Stimulated activated CD4-positive, alpha-beta T cell treated with anti-CD3 and anti-CD28 coated beads, Interleukin-4, amount 100 ng/mL, for 24 hours (primary cell): Measurements from ENCODE around the gene PELI3.
A peak's percentile ranks its signal among the peaks of the same experiment; 100 is the strongest.
"Not testable (repeated sequence)": the region's sequence is repeated elsewhere in the genome, so short reads cannot be mapped to it uniquely, and the experiment has no call there.

Experiments used
- DNase-seq: peaks from one replicate; pipeline ENCODE4 v3.0.0-alpha.2; 2020

The PELI3 gene, protein sequence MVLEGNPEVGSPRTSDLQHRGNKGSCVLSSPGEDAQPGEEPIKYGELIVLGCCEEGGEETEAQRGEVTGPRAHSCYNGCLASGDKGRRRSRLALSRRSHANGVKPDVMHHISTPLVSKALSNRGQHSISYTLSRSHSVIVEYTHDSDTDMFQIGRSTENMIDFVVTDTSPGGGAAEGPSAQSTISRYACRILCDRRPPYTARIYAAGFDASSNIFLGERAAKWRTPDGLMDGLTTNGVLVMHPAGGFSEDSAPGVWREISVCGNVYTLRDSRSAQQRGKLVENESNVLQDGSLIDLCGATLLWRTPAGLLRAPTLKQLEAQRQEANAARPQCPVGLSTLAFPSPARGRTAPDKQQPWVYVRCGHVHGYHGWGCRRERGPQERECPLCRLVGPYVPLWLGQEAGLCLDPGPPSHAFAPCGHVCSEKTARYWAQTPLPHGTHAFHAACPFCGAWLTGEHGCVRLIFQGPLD

DNA sequence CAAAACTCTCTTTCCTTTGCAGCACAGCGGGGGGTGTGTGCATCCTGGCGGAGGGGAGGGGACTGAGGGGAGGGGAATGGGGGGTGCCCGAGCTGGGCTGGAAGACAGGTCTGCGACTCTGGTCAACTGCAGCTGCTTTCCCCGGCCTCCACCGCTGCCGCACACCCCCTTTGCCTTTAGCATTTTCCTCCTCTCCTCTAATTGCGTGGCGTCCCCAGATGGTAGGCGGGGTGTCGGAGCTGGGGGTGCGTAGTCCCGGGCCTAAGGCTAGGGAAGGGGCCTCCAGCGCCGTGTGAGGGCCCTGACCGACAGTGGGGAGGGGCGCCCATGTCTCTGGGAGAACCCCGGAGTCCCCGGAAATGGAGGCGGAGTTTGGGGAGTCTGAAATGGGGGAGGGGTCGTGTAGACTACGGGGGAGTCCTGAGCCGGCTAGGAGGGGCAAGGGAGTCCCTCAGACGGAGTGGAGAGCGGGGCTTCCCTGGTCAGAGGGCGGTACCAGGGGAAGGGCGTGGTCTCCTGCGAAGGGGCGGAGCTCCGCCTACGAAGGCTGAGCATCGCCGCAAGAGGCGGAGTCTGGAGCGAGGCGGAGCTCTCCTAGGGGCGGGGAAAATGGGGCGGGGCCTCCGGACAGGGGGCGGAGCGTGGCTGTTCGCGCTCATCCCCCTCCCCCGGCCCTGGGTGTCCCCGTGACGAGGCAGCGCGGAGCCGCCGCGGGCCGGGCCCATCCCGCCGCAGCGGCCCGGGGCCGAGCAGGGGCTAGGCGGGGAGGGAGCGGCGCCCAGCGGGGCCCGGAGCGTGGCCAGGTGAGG, at the start of gene PELI3:
Gene PELI3 (plus strand): TSS at position 681 of the 809 bp plus-strand sequence. CDS start 1,224 bp downstream, outside the sequence.
- DNase-seq = peak; percentile 91

DNA sequence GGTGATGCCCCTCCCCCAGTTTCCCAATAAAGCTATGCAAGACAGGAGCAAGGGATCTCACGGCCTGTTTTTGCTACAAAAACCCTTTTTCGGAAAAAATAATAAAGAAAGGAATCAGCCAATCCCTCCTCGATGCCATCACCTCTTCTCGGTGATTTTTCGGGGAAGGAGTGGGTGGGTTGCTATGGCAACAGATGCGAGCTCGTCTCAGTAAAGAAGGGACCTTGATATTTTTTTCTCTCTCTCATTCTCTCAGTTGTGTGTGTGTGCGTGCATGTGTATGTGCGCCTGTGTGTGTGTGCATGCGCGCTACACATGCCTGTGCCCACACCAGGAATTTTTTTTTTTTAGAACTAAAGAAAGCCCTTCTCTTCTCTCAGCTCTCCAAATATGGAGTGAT, 49.7 kb upstream of the PELI3 start:
- DNase-seq = peak; percentile 47

- peak; percentile 77 for DNase-seq
These were observed 48.3 kb upstream of the PELI3 start for GRCh38 chr11:66418168-66418985.

DNA sequence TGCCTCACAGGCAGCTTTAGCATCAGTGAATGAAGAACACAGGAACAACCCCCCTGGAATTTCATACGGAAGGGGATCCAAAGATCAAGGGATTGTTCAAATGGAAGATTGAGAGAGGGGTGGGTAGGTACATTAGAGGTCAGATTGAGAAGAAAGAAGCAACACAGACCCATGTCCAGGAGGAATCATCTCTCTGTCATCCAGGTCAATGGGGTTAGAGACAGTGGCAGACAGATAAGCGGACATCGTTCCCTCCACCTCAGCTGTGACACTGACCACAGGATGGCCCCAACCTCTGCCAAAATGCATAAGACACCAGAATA, 47.8 kb upstream of the PELI3 start:
- DNase-seq = no peak

DNA sequence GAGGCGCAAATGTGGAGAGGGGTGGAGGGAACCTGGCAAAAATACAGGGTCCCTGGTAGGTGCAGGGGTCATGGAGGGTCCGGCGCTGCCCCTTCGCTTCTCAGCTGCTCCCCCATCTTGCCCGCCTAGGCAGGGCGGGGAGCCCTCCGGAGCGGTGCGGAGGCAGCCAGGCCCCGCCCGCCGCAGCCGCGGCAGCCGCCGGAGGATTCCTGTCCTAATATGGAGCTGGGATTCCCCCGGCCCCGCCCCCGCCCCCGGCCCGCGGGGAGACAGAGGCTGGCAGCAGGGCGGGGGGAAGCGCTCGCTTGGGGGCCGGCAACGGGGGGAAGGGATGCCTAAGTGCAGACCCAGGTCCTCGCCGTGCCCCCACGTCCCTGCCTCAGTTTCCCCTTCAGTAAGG, 46.9 kb upstream of the PELI3 start:
- no peak for DNase-seq

DNA sequence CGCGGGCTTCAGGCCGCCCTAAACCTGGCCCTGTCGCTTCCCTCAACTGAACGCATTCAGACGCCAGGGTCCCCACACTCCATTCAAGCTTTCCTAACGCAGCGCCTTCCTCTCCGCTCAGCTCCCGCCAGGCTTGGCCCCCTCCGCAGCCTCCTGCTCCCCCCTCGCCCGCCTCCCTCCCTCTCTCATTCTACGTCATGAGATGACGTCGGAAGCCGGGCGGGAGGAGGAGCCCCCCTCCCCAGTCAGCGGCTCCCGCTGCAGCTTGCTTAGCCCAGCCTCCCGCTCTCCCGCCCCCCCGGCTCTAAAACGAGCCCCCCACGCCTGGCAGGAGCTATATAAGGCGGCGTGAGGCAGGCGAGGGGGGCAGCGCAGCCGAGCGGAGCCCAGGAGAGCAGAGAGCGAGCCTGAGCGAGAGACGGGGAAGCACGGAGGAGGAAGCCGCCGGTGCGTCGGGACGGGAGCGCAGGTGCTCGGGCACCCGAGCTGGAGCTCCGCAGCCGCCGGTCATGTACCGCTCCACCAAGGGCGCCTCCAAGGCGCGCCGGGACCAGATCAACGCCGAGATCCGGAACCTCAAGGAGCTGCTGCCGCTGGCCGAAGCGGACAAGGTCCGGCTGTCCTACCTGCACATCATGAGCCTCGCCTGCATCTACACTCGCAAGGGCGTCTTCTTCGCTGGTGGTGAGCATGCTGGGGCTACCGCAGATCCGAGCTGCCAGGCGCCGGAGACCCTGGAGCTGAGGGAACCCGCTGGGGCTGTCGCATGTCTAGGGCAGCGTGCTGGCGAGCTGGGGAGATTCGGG, 45.8 kb upstream of the PELI3 start, which contains the start of gene NPAS4:
Gene NPAS4 (plus strand): TSS at position 365 of the 806 bp plus-strand sequence. CDS start 145 bp downstream, at position 510.
- DNase-seq = no peak

DNA sequence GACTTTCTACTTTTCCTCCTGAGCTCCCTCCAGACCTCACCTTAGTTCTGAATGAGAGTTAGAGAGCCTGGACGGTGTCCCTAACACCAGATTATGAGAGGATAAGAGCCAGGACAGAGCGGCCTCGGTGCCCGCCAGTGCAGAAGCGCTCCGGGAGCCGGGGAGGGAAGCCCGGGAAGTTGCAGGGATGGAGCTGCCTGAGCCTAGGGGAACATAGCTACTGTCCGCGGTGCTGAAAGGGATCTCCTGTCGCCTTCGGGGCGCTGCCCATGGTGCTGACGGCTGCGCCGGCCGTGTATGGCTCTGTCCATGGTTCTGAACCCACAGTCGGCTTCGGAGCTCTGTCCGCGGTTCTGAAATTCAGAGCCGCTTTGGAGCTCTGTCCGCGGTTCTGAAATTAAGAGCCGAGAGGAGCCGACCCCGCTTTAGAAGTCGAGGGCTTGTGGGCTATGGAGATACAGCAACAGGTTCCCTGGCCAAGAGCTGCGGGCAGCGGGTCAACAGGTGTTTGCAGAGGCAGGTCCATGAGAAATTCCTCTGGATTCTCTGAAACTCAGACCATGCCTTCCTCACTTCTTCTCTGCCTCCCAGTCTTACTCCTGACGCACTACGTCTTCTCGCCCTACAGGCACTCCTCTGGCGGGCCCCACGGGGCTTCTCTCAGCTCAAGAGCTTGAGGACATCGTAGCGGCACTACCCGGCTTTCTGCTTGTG, 45.1 kb upstream of the PELI3 start:
- peak; percentile 89 for DNase-seq

GRCh38 chr11:66426314-66426713, 40.4 kb upstream of the PELI3 start:
- DNase-seq = no peak

- no peak for DNase-seq
These were observed 37.8 kb upstream of the PELI3 start for GRCh38 chr11:66428933-66429332.

DNA sequence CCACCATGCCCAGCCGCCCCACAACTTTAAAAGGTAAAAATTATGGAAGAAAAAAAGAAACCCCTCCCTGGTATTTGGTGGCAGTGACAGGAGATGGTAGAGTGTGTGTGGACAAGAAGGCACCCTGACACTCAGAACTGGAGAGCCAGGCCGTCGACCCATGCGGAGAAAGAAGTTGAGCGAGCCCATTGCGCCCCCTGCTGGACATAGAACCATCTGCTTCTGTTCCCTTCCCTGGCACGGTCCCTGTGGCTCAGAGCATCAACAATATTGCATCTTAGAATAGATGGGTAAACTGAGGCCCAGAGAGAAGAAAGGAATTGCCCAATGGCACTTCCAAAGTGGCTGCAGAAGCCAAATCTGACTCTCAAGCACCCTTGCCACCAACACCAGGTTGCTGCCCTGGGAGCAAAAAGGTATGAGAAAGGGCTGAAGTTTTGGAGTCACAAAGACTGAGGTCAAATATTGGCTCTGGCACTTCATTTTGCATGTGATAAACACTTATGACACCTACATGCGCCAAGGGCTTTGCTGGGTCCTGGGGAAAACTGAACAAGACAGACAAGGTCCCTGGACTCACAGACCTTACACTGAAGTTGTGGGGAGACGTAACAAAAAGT, 36.6 kb upstream of the PELI3 start:
- DNase-seq = peak; percentile 81

DNA sequence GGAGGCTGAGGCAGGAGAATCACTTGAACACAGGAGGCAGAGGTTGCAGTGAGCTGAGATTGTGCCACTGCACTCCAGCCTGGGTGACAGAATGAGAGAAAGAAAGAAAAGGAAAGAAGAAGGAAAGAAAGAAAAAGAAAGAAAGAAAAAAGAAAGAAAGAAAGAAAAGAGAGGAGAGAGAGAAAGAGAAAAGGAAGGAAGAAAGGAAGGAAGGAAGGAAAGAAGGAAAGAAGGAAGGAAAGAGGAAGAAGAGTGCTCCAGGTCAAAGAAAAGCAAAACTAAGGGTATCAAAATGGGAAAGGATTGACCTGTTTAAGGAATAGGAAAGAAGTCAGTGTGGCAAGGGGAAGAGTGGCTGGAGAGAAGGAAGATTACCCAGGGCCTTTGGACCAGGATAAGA, 35.4 kb upstream of the PELI3 start:
- not testable (repeated sequence) for DNase-seq

GRCh38 chr11:66431871-66432329, 34.8 kb upstream of the PELI3 start:
- DNase-seq = not testable (repeated sequence)

DNA sequence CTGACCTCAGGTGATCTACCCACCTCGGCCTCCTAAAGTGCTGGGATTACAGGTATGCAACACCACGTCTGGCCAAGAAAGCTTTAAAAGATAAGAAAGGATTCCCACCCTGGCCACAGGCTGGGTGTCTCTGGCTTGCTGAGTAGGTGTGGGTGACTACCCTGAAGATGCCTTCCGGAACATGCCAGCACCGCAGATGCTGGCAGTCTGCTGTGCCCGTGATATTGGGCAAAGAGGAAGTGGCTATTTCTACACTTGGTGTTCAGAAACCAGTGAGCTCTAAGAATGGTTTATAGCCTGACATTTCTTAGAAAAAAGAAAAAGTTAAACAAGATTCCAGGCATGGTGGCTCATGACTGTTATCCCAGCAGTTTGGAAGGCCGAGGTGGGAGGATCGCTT, 34.1 kb upstream of the PELI3 start:
- DNase-seq = no peak

DNA sequence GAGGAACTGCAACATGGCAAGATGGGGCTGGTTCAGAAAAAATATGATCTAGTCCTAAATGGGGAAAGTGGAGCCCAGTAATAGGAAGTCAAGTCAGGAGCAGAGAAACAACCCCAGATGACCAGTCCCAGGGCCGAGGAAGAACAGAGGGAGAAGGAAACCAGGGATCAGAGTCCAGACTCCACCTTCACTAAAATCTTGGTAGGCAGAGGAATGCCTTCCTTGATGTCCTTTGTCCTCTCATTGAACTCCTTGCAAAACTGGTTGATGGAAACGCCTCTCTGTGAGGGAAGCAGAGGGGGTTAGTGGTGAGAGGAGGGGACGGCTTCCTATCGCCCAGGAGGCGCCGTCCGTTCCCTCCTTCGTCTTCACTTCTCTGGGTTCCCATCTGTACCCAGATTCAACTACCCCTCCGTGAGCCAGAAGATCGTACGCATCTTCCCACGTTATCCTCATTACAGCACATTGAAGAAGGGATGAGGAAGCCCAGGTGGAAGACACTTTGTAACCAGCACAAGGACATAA, 28.7 kb upstream of the PELI3 start:
- DNase-seq = no peak

- DNase-seq = peak; percentile 91
These were observed 27.9 kb upstream of the PELI3 start, which contains the start of gene MRPL11 for GRCh38 chr11:66438504-66439466. Gene MRPL11, minus strand, starts transcription at chr11:66438848. Its CDS starts 94 bp downstream, at chr11:66438754.

DNA sequence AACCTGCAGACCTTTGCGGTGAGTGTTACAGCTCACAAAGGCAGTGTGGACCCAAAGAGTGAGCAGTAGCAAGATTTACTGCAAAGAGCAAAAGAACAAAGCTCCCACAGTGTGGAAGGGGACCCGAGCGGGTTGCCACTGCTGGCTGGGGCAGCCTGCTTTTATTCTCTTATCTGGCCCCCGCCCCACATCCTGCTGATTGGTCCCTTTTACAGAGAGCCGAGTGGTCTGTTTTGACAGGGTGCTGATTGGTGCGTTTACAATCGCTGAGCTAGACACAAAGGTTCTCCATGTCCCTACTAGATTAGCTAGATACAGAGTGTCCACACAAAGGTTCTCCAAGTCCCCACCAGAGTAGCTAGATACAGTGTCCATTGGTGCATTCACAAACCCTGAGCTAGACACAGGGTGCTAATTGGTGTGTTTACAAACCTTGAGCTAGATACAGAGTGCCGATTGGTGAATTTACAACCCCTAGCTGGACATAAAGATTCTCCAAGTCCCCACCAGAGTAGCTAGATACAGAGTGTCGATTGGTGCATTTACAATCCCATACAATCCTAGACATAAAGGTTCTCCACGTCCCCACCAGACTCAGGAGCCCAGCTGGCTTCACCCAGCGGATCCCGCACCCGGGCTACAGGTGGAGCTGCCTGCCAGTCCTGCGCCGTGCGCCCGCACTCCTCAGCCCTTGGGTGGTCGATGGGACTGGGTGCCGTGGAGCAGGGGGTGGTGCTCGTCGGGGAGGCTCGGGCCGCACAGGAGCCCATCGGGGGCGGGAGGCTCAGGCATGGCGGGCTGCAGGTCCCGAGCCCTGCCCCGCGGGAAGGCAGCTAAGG, 26.4 kb upstream of the PELI3 start:
- DNase-seq = not testable (repeated sequence)

- DNase-seq = not testable (repeated sequence)
These were observed 25.8 kb upstream of the PELI3 start for GRCh38 chr11:66440940-66441282.

DNA sequence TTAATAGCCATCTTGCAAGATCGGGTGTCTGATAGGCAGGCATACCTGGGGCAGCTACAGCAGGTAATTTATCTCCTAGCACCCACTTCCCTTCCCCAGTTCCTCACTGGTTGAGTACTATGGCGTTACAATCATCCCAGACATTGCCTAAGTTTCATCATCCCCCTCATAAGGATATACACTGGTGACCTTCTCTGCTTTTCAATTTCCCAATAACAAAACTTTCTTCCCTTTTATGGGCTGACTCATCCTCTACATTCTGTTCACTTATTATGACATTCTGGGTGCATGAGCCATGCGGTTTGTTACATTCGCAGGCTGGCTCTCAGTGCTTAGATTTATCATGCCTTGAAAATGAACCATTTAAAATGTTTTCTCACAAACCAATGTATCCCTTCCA, 23.1 kb upstream of the PELI3 start:
- no peak for DNase-seq
